Mucosa of descending colon (tissue), 3 donors: ENCODE data around the gene NFIA. TPM values are rescaled to one million over a fixed set of nuclear protein-coding genes. Genes with fewer than 3 reads are reported as not detected.

Experiments
- ATAC-seq: fragments of 200-7000 bp; cut with Tn5 transposase; one replicate; pipeline ENCODE4 v1.9.1; 2020; ENCODE audit warnings: mild to moderate bottlenecking, moderate library complexity
- DNase-seq, 3 donors: peaks; one replicate each; pipeline ENCODE4 v3.0.0-alpha.2; 2020
- H3K36me3 ChIP-seq: fragments of 200-600 bp; one replicate; pipeline ENCODE4 v1.8.0; 2021; ENCODE audit warnings: low read depth, mild to moderate bottlenecking
- H3K4me1 ChIP-seq: fragments of 200-600 bp; one replicate; pipeline ENCODE4 v1.8.0; 2021; ENCODE audit warnings: low read depth, mild to moderate bottlenecking
- H3K4me3 ChIP-seq: fragments of 200-600 bp; one replicate; pipeline ENCODE4 v1.8.0; 2021; ENCODE audit warnings: mild to moderate bottlenecking
- H3K9me3 ChIP-seq: fragments of 200-600 bp; one replicate; pipeline ENCODE4 v1.8.0; 2021; ENCODE audit warnings: mild to moderate bottlenecking
- intact Hi-C, 2 donors: fragments of 100-400 bp; cut with DNase I in 1 of 2; cut with micrococcal nuclease in 1 of 2; formaldehyde crosslinking; loops; one replicate each; pipeline versions ENCODE4 v1.11.0 to v1.11.1; 2022; cut with DNase I, micrococcal nuclease
- total RNA-seq, 3 donors: library from RNA; stranded (reverse); fragmentation: NEBNext Ultra II Directional in 2 of 3; extraction: Animal tissue kit (Norgen Biotek cat#: 25700) in 2 of 3; gene quantifications; one replicate each; pipeline versions ENCODE4 v1.2.1 to v1.2.4, GENCODE V29; 2021 to 2023
- TF ChIP-seq, protein P1 (sequence below): fragments of 200-600 bp; IDR thresholded peaks from one replicate; pipeline ENCODE4 v1.8.0; 2022; ENCODE audit warnings: antibody characterized with exemption, mild to moderate bottlenecking
- donor health status: DM: no; HTN: no; CAD: no; lungs with moderate emphysema.
- donor health status: DM: no; HTN: no; CAD: no.
- donor health status: DM: no; HTN: yes; CAD: no.

NFIA gene
- total RNA-seq, 3 donors from 2014 or later = 46.4 to 145 (median 51.1) TPM

DNA sequence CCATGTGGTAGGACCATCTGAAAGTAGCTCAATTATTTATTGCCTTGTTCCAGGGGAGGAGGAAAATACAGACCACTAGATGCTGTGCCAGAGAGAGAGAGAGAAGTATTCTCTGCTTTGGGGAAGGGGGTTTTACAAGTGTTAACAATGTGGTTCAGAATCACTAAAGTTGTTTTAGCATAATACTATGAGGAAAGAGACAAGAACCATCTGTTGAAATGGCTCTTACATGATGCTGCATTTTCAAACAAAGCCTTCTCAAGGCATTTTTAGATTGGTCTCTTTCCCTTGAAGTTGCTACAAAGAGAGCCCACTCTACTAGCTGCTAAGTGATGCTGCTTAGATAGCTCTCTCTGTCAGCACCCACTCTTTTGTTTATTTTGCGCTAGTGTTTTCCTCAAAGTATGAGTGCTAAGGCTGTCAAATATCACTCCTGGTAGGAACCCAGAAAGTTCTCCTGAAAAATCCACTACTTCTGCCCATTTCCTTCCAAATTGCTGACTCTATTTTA lies 255.1 kb downstream of the NFIA start:
- Histone ChIP-seq H3K9me3 (no peaks in the 10 kb centered on the region), H3K4me3 (no peak overlapping the region), H3K36me3 (no peaks in the 10 kb centered on the region), H3K4me1 (no peaks in the 10 kb centered on the region)
- intact Hi-C loops = loop anchor here in 1 of 2 donors (10.0 kb wide), 1 partner anchor 283 kb away; no protein-coding TSS in a partner anchor
- TF ChIP-seq, protein P1, sequence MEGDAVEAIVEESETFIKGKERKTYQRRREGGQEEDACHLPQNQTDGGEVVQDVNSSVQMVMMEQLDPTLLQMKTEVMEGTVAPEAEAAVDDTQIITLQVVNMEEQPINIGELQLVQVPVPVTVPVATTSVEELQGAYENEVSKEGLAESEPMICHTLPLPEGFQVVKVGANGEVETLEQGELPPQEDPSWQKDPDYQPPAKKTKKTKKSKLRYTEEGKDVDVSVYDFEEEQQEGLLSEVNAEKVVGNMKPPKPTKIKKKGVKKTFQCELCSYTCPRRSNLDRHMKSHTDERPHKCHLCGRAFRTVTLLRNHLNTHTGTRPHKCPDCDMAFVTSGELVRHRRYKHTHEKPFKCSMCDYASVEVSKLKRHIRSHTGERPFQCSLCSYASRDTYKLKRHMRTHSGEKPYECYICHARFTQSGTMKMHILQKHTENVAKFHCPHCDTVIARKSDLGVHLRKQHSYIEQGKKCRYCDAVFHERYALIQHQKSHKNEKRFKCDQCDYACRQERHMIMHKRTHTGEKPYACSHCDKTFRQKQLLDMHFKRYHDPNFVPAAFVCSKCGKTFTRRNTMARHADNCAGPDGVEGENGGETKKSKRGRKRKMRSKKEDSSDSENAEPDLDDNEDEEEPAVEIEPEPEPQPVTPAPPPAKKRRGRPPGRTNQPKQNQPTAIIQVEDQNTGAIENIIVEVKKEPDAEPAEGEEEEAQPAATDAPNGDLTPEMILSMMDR = no peak
- DNase-seq (no peak), ATAC-seq (no peak)

DNA sequence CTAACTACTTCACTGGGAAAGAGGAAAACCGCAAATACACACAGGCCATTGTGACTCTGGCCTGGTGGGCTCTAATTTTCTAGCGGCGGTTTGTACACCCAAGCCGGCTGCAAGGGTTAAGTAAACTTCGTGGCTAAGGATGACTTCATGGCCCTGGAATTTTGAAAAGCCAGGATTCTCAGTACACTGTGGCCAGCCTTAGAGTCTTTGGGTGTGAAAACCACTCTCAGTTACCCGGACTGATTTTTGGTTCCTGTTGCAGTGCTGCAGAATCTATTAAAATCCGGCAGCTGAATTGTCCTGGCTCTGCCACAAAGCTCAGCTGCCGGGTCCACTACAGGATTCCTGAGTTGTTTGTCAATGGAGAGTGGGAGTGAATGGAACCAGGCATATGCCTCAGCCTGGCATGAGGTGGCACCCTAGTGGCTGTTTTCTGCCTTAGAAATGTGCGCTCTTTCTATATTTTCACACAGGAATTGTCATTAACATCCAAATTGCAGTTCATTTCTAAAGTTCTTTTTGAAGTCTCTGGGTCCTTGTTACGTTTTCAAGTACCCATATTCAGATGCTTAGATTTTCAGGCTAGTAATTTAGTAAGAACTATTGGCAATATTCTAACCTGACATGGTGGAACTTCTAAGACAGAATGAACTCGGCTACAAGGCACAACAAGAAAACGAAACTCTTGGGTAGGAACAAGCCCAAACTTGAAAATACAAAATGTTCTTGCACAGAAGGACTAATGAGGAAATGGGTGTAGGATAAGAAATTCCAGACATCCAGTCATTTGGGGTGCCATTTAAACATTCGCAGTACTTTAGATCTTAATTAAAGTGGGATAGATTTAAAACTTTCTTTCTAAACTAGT lies 255.9 kb downstream of the NFIA start:
- intact Hi-C loops = loop anchor here in 1 of 2 donors (10.0 kb wide), 1 partner anchor 283 kb away; no protein-coding TSS in a partner anchor
- TF ChIP-seq, protein P1 = no peak
- Histone ChIP-seq H3K4me3 (no peak overlapping the region), H3K4me1 (no peaks in the 10 kb centered on the region), H3K36me3 (no peaks in the 10 kb centered on the region), H3K9me3 (no peaks in the 10 kb centered on the region)
- DNase-seq (peak in 2 of 3 donors; percentile 50 to 73), ATAC-seq (peak; percentile 94)

DNA sequence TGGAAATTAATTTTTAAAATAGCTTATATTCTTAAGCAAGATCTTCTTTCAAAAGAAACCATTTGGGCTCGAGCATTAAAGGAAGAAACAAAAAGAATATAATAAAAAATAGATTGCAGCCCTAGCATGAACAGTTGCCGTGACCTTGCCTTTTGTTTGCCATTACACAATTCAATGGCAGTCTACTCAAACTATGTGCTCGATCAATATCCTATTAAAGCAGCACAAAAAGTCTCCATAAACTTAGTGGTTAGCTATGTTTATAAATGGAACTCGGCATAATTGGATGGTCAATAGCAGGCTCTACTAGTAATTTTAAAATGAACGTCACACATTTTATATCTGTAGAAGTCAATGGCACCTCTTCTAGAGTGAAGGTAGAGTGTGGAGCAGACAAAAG lies 256.5 kb downstream of the NFIA start:
- no peaks in the 10 kb centered on the region for H3K36me3 ChIP-seq
- H3K9me3 ChIP-seq = no peaks in the 10 kb centered on the region
- TF ChIP-seq, protein P1 = no peak
- DNase-seq (no peak), ATAC-seq (no peak)
- intact Hi-C loops = loop anchor here in 1 of 2 donors (10.0 kb wide), 1 partner anchor 284 kb away; no protein-coding TSS in a partner anchor
- no peak overlapping the region for H3K4me3 ChIP-seq
- no peaks in the 10 kb centered on the region for H3K4me1 ChIP-seq

DNA sequence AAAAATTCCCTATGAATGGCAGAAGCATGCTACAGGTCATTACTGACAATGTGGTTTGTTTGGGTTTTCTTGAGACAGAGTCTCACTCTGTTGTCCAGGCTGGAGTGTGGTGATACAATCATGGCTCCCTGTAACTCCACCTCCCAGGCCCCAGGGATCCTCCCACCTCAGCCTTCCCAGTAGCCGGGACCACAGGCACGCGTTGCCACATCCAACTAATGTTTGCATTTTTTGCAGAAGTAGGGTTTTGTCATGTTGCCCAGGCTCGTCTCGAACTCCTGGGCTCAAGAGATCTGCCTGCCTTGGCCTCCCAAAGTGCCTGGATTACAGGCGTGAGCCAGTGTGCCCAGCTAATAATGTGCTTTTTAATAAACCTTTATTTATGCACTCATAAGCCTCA lies 259.1 kb downstream of the NFIA start:
- TF ChIP-seq, protein P1 = no peak
- H3K4me3 ChIP-seq = no peak overlapping the region
- H3K4me1 ChIP-seq = no peaks in the 10 kb centered on the region
- no peak for DNase-seq
- H3K36me3 ChIP-seq = no peaks in the 10 kb centered on the region
- no peaks in the 10 kb centered on the region for H3K9me3 ChIP-seq
- intact Hi-C loops = no loop called here
- ATAC-seq = no peak

GRCh38 chr1:61343734-61344420 lies 261.5 kb downstream of the NFIA start:
- TF ChIP-seq, protein P1 = no peak
- DNase-seq (no peak), ATAC-seq (no peak)
- Histone ChIP-seq H3K36me3 (no peaks in the 10 kb centered on the region), H3K4me1 (no peaks in the 10 kb centered on the region), H3K9me3 (no peaks in the 10 kb centered on the region), H3K4me3 (no peak overlapping the region)
- intact Hi-C loops = no loop called here
